K562 (cell line): ENCODE results near the gene ENTPD6. TPM values are rescaled to one million over a fixed set of nuclear protein-coding genes. Genes with fewer than 3 reads are reported as not detected.
A peak's percentile ranks its signal among the peaks of the same experiment; 100 is the strongest.

Experiments used
- BRF2 ChIP-seq: IDR thresholded peaks from 3 replicates; pipeline ENCODE4 v1.6.1; 2011; ENCODE audit warnings: borderline replicate concordance, mild to moderate bottlenecking; ENCODE audit not compliant: insufficient read length, insufficient read depth
- CEBPZ ChIP-seq: fragments of 150-350 bp; IDR thresholded peaks from 2 replicates; pipeline ENCODE4 v1.6.1; 2014; ENCODE audit warnings: low read depth, mild to moderate bottlenecking, low read length, borderline replicate concordance
- GATAD2A ChIP-seq: fragments of 450-650 bp; IDR thresholded peaks from 2 replicates; pipeline ENCODE4 v1.6.1; 2017
- ILK ChIP-seq: fragments of 450-650 bp; IDR thresholded peaks from 2 replicates; pipeline ENCODE4 v1.6.1; 2016; ENCODE audit warnings: missing genetic modification characterization, low read depth, mild to moderate bottlenecking, missing compliant biosample characterization, moderate library complexity, borderline replicate concordance
- NR2C2 ChIP-seq, 2 experiments: fragments of 200-800 bp in 1 of 2; sonication (Bioruptor generic) in 1 of 2; sonication (generic) in 1 of 2; formaldehyde crosslinking in 1 of 2; IDR thresholded peaks; 2 replicates each; pipeline versions ENCODE4 v1.6.1 to v1.8.0; 2016 to 2022; ENCODE audit warnings: mild to moderate bottlenecking in 1 of 2, missing compliant biosample characterization in 1 of 2, missing genetic modification characterization in 1 of 2, missing genetic modification reagents in 1 of 2
- SIN3B ChIP-seq: fragments of 450-650 bp; IDR thresholded peaks from 2 replicates; pipeline ENCODE4 v1.6.1; 2017; ENCODE audit warnings: low read depth, mild to moderate bottlenecking, moderate library complexity
- TFE3 ChIP-seq: fragments of 450-650 bp; formaldehyde crosslinking; IDR thresholded peaks from 2 replicates; pipeline ENCODE4 v1.4.0; 2020; ENCODE audit warnings: mild to moderate bottlenecking, mixed read lengths
- ZBTB43 ChIP-seq: sonication (generic); formaldehyde crosslinking; IDR thresholded peaks from 2 replicates; pipeline ENCODE4 v1.8.0; 2023; ENCODE audit warnings: mild to moderate bottlenecking, missing genetic modification reagents
- ZFP30 ChIP-seq: fragments of 250-450 bp; sonication (Bioruptor Pico); IDR thresholded peaks from 2 replicates; pipeline ENCODE4 v1.8.0; 2022; ENCODE audit warnings: moderate library complexity, mild to moderate bottlenecking, inconsistent platforms, borderline replicate concordance
- ZHX1 ChIP-seq: fragments of 150-350 bp; conservative IDR thresholded peaks from 2 replicates; pipeline ENCODE4 v1.6.1; 2014; ENCODE audit warnings: low read length
- ZNF232 ChIP-seq: sonication (generic); formaldehyde crosslinking; IDR thresholded peaks from 2 replicates; pipeline ENCODE4 v1.8.0; 2022; ENCODE audit warnings: mild to moderate bottlenecking, missing genetic modification reagents
- ZNF280A ChIP-seq: fragments of 450-650 bp; IDR thresholded peaks from 2 replicates; pipeline ENCODE4 v1.6.1; 2018; ENCODE audit warnings: mild to moderate bottlenecking, low read depth; ENCODE audit not compliant: partially characterized antibody
- polyA plus RNA-seq, 8 experiments: library from polyadenylated mRNA; depleted of rRNA in 4 of 8; stranded (reverse) in 5 of 8; unstranded in 3 of 8; fragments of >200 nt; fragmentation: Nextera tagmentation in 2 of 8; fragmentation: Illumina TruSeq in 1 of 8; extraction: Ambion mirVana in 2 of 8; extraction: Trizol in 1 of 8; gene quantifications; 2 replicates each; pipeline versions ENCODE4 v1.2.1 to v1.2.3, GENCODE V29; 2011 to 2014; ENCODE audit warnings: inconsistent platforms in 1 of 8, missing spikeins in 1 of 8
- total RNA-seq, 7 experiments: library from RNA; depleted of rRNA in 6 of 7; stranded (reverse); fragments of >200 nt in 6 of 7; fragmentation: Illumina TruSeq in 2 of 7; extraction: Trizol in 2 of 7; gene quantifications; 2 replicates each; pipeline versions ENCODE4 v1.2.1 to v1.2.3, GENCODE V29; 2011 to 2021; ENCODE audit warnings: low replicate concordance in 1 of 7

ENTPD6 gene
- total and polyA plus RNA-seq, 9 of the 15 experiments (the other 6 are each of a cell fraction or from before 2014, with no cell fraction given), result 0.82 to 36.8 (median 22.4) TPM

- TF ChIP-seq TFE3 (CRISPR knock-in tag), result no peak
- TF ChIP-seq SIN3B, result no peak
- TF ChIP-seq ZFP30 (CRISPR knock-in tag), result no peak
- TF ChIP-seq BRF2, result no peak
- no peak for TF ChIP-seq ILK (tag)
- no peak for TF ChIP-seq CEBPZ
- TF ChIP-seq ZNF280A, result no peak
- no peak for TF ChIP-seq ZHX1
- no peak for TF ChIP-seq ZBTB43 (CRISPR knock-in tag)
- TF ChIP-seq ZNF232 (CRISPR knock-in tag), result no peak
- TF ChIP-seq NR2C2 (CRISPR knock-in tag; IDR thresholded peaks at IDR 0.05), result no peak
- TF ChIP-seq NR2C2 (tag; IDR thresholded peaks at IDR 0.05), result peak; percentile 53
- TF ChIP-seq GATAD2A, result 0 out of 2 replicates have a peak, but pooled peaks have one; percentile 61
Measured at GRCh38 chr20:25195014-25195961, at the start of gene ENTPD6 (continued).
